ENCODE data around the gene CMSS1. TPM values are rescaled to one million over a fixed set of nuclear protein-coding genes. Genes with fewer than 3 reads are reported as not detected.

CMSS1 gene
- total and polyA plus RNA-seq, 2 donors (not counting 1 experiment from before 2014, with no cell fraction given) = 7.3 to 22.8 TPM

- Histone ChIP-seq H3K27me3 (replicated peaks in 1 of 4; ENCODE audit: control extremely low read depth in 1 of 4, control insufficient read depth in 3 of 4, insufficient read depth in 4 of 4, low read length in 3 of 4) (no peaks in the 10 kb centered on the region), H3K79me2 (ENCODE audit: control insufficient read depth, insufficient read depth, low read length) (no peaks in the 10 kb centered on the region), H3K4me2 (replicated peaks; ENCODE audit: low read depth, low read length, poor library complexity, severe bottlenecking) (no peak overlapping the region), H2AFZ (ENCODE audit: insufficient read depth, low read depth, low read length, poor library complexity, severe bottlenecking) (no peak overlapping the region), H3K4me3 (ENCODE audit: control extremely low read depth in 1 of 5, extremely low read depth in 1 of 5, insufficient read depth in 1 of 5, low read depth in 2 of 5, low read length in 4 of 5) (no peak overlapping the region), H3K27ac (ENCODE audit: low read length in 2 of 2) (no peak overlapping the region), H3K9ac (ENCODE audit: low read length) (no peak overlapping the region), H3K4me1 (ENCODE audit: control insufficient read depth in 2 of 2, insufficient read depth in 2 of 2, low read length in 2 of 2) (no peaks in the 10 kb centered on the region), H3K36me3 (replicated peaks in 1 of 2; ENCODE audit: control extremely low read depth in 1 of 2, control insufficient read depth in 1 of 2, extremely low read depth in 1 of 2, insufficient read depth in 2 of 2, low read length in 1 of 2) (peaks cover 0 to 2% of the 10 kb centered on the region in 2 experiments), H3K9me3 (ENCODE audit: control extremely low read depth in 1 of 3, control insufficient read depth in 2 of 3, insufficient read depth in 1 of 3, low read length in 2 of 3) (no peaks in the 10 kb centered on the region), H4K20me1 (ENCODE audit: control insufficient read depth, insufficient read depth, low read length, poor library complexity, severe bottlenecking) (no peaks in the 10 kb centered on the region)
- Mint-ChIP-seq H3K9me3 (ENCODE audit: insufficient read depth) (no peaks in the 10 kb centered on the region), H3K4me1 (no peaks in the 10 kb centered on the region), H3K4me3 (no peak overlapping the region), H3K27ac (no peak overlapping the region), H3K27me3 (no peaks in the 10 kb centered on the region)
- POLR2A ChIA-PET = no interaction called here
- intact Hi-C loops (cut with micrococcal nuclease) = no loop called here
- CTCF ChIA-PET = interaction anchor here (0.6 kb wide), 2 partner anchors 1428 to 1737 kb away, joined by 3 read pairs; no protein-coding TSS in a partner anchor
- ATAC-seq (ENCODE audit: low read depth) (no peak), DNase-seq (no peak)
- no peak for TF ChIP-seq CTCF (IDR thresholded peaks at IDR 0.05)
- TF ChIP-seq EZH2 (IDR thresholded peaks at IDR 0.05; ENCODE audit: borderline replicate concordance, insufficient read depth, low read depth, low read length, poor library complexity, severe bottlenecking) = no peak
- 98% methylated on average over 8 of the region's 9 CpGs for WGBS (ENCODE audit: insufficient coverage)
Observed at GRCh38 chr3:100020876-100021644, 203.4 kb downstream of the CMSS1 start.

GRCh38 chr3:100022506-100022905 is 204.8 kb downstream of the CMSS1 start:
- TF ChIP-seq EZH2 (IDR thresholded peaks at IDR 0.05; ENCODE audit: borderline replicate concordance, insufficient read depth, low read depth, low read length, poor library complexity, severe bottlenecking) (no peak), CTCF (IDR thresholded peaks at IDR 0.05) (no peak)

More at GRCh38 chr3:100022506-100022905, 204.8 kb downstream of the CMSS1 start:
- no peaks in the 10 kb centered on the region for H4K20me1 ChIP-seq (ENCODE audit: control insufficient read depth, insufficient read depth, low read length, poor library complexity, severe bottlenecking)
- no peaks in the 10 kb centered on the region for H3K79me2 ChIP-seq (ENCODE audit: control insufficient read depth, insufficient read depth, low read length)
- H3K4me1 ChIP-seq (ENCODE audit: control insufficient read depth in 2 of 2, insufficient read depth in 2 of 2, low read length in 2 of 2) = peaks cover 2 to 8% of the 10 kb centered on the region in 2 donors
- H3K27ac ChIP-seq (ENCODE audit: low read length in 2 of 2) = no peak overlapping the region
- no peaks in the 10 kb centered on the region for H3K27me3 ChIP-seq (replicated peaks in 1 of 4; ENCODE audit: control extremely low read depth in 1 of 4, control insufficient read depth in 3 of 4, insufficient read depth in 4 of 4, low read length in 3 of 4)
- H2AFZ ChIP-seq (ENCODE audit: insufficient read depth, low read depth, low read length, poor library complexity, severe bottlenecking) = no peak overlapping the region
- ATAC-seq (ENCODE audit: low read depth) (no peak), DNase-seq (no peak)
- Mint-ChIP-seq H3K27ac (no peak overlapping the region), H3K4me1 (no peaks in the 10 kb centered on the region), H3K27me3 (no peaks in the 10 kb centered on the region), H3K4me3 (no peak overlapping the region), H3K9me3 (ENCODE audit: insufficient read depth) (no peaks in the 10 kb centered on the region)
- H3K36me3 ChIP-seq (replicated peaks in 1 of 2; ENCODE audit: control extremely low read depth in 1 of 2, control insufficient read depth in 1 of 2, extremely low read depth in 1 of 2, insufficient read depth in 2 of 2, low read length in 1 of 2) = peaks cover 0 to 3% of the 10 kb centered on the region in 2 experiments
- POLR2A ChIA-PET = interaction anchor here (0.6 kb wide), 1 partner anchor 22 kb away, joined by 3 read pairs; no protein-coding TSS in a partner anchor
- no peak overlapping the region for H3K4me3 ChIP-seq (ENCODE audit: control extremely low read depth in 1 of 5, extremely low read depth in 1 of 5, insufficient read depth in 1 of 5, low read depth in 2 of 5, low read length in 4 of 5)
- no peak overlapping the region for H3K9ac ChIP-seq (ENCODE audit: low read length)
- CTCF ChIA-PET = no interaction called here
- intact Hi-C loops (cut with micrococcal nuclease) = no loop called here
- H3K9me3 ChIP-seq (ENCODE audit: control extremely low read depth in 1 of 3, control insufficient read depth in 2 of 3, insufficient read depth in 1 of 3, low read length in 2 of 3) = no peaks in the 10 kb centered on the region
- no peak overlapping the region for H3K4me2 ChIP-seq (replicated peaks; ENCODE audit: low read depth, low read length, poor library complexity, severe bottlenecking)

Measured in B cell (primary cell).